Heart right ventricle (tissue), 16 donors: ENCODE measurements around the gene KCNMA1. TPM values are rescaled to one million over a fixed set of nuclear protein-coding genes. Genes with fewer than 3 reads are reported as not detected.

Experiments used
- ATAC-seq, 8 donors: fragments of 200-7000 bp; cut with Tn5 transposase; one replicate each; pipeline ENCODE4 v1.9.1; 2020; ENCODE audit warnings: mild to moderate bottlenecking in 8 of 8, moderate library complexity in 8 of 8, moderate number of reproducible peaks in 1 of 8
- DNase-seq, 2 donors: peaks; one replicate each; pipeline ENCODE4 v3.0.0-alpha.2; 2020
- H3K27ac ChIP-seq, 10 donors: fragments of 200-600 bp; sonication (generic) in 2 of 10; one replicate each; pipeline versions ENCODE4 v1.5.0 to v1.8.0; 2020 to 2022; ENCODE audit warnings: mild to moderate bottlenecking in 3 of 10
- H3K27me3 ChIP-seq, 7 donors: fragments of 200-600 bp; one replicate each; pipeline ENCODE4 v1.8.0; 2021 to 2022; ENCODE audit warnings: mild to moderate bottlenecking in 2 of 7
- H3K36me3 ChIP-seq, 9 donors: fragments of 200-600 bp; sonication (generic) in 1 of 9; one replicate each; pipeline versions ENCODE4 v1.5.0 to v1.8.0; 2020 to 2022; ENCODE audit warnings: mild to moderate bottlenecking in 2 of 9
- H3K4me1 ChIP-seq, 9 donors: fragments of 200-600 bp; sonication (generic) in 1 of 9; one replicate each; pipeline versions ENCODE4 v1.5.0 to v1.8.0; 2020 to 2022; ENCODE audit warnings: mild to moderate bottlenecking in 4 of 9
- H3K4me3 ChIP-seq, 10 donors: fragments of 200-600 bp; sonication (generic) in 2 of 10; one replicate each; pipeline versions ENCODE4 v1.5.0 to v1.8.0; 2020 to 2022; ENCODE audit warnings: mild to moderate bottlenecking in 7 of 10, moderate library complexity in 2 of 10
- H3K9me3 ChIP-seq, 11 donors: fragments of 200-600 bp in 10 of 11; sonication (generic) in 2 of 11; one replicate each; pipeline versions ENCODE4 v1.5.0 to v1.8.0; 2013 to 2022; ENCODE audit warnings: mild to moderate bottlenecking in 2 of 11, control low read depth in 1 of 11, moderate library complexity in 1 of 11
- WGBS, 2 donors: extraction: QIAGEN DNeasy Blood & Tissue Kit; methylation state at CpG; one replicate each; pipeline ENCODE4 v1.1.7; 2013; ENCODE audit warnings: inconsistent platforms in 1 of 2; 5-methylcytosine and 5-hydroxymethylcytosine counted together
- intact Hi-C, 10 donors: fragments of 100-400 bp; cut with DNase I; formaldehyde crosslinking; loops; one replicate each; pipeline versions ENCODE4 v1.11.1 to v1.14.2; 2022
- polyA plus RNA-seq, 2 donors: library from polyadenylated mRNA; stranded (reverse); fragments of 200-250 nt; gene quantifications; one replicate each; pipeline ENCODE4 v1.2.3, GENCODE V29; 2013
- total RNA-seq, 10 donors: library from RNA; stranded (reverse); fragmentation: NEBNext Ultra II Directional in 3 of 10; extraction: Animal tissue kit (Norgen Biotek cat#: 25700) in 3 of 10; gene quantifications; one replicate each; pipeline versions ENCODE4 v1.2.1 to v1.2.4, GENCODE V29; 2021 to 2023
- TF ChIP-seq, protein P1 (sequence below), 9 donors: fragments of 200-600 bp; sonication (generic) in 2 of 9; IDR thresholded peaks; one replicate each; pipeline versions ENCODE4 v1.5.0 to v1.8.0; 2021 to 2022; ENCODE audit warnings: antibody characterized with exemption in 9 of 9, mild to moderate bottlenecking in 5 of 9, moderate library complexity in 1 of 9
- donor health status: Arrhythmogenic right ventricular cardiomyopathy.
- donor health status: ischemic (EF 13 %, LVEDD 7.1; RV severe dilation, severe dysfunction).
- donor health status: healthy with polysubstance abuse.
- donor health status: DM: no; HTN: yes; CAD: no.
- donor health status: DM: no; HTN: no; CAD: no.
- donor health status: ischemic (EF 25% LVEDD 6.9; RV normal size, moderate dysfunction).
- donor health status: ischemic (EF 25% LVEDD 5.7; RV mildly dilated, moderate dysfunction).
- donor health status: healthy.
- donor health status: DM: yes; HTN: yes; CAD: no.
- donor health status: Ischemic cardiomyopathy.
- donor health status: ischemic (EF 35%, LVEDD 5.7; RV mildly dilated, moderate dysfunction).
- donor health status: nonischemic (EF 11% LVEDD 7.7; RV severe dilation, severe dysfunction).
- donor health status: DM: yes; HTN: yes; CAD: no.
- donor health status: PGD.
- donor health status: ischemic (EF 29% LVEDD 5.4; RV normal size, mild dysfunction).
- donor health status: nonischemic (EF 23%, LVEDD 6.1; RV moderate dilation, normal function).

Gene KCNMA1
- total and polyA plus RNA-seq, 12 donors: 0.59 to 5.3 (median 1.6) TPM

GRCh38 chr10:77241350-77241725 lies 396.3 kb downstream of the KCNMA1 start:
- TF ChIP-seq, protein P1, sequence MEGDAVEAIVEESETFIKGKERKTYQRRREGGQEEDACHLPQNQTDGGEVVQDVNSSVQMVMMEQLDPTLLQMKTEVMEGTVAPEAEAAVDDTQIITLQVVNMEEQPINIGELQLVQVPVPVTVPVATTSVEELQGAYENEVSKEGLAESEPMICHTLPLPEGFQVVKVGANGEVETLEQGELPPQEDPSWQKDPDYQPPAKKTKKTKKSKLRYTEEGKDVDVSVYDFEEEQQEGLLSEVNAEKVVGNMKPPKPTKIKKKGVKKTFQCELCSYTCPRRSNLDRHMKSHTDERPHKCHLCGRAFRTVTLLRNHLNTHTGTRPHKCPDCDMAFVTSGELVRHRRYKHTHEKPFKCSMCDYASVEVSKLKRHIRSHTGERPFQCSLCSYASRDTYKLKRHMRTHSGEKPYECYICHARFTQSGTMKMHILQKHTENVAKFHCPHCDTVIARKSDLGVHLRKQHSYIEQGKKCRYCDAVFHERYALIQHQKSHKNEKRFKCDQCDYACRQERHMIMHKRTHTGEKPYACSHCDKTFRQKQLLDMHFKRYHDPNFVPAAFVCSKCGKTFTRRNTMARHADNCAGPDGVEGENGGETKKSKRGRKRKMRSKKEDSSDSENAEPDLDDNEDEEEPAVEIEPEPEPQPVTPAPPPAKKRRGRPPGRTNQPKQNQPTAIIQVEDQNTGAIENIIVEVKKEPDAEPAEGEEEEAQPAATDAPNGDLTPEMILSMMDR (IDR thresholded peaks at IDR 0.05): no peak
- Histone ChIP-seq H3K4me3 (no peak overlapping the region), H3K27me3 (peaks cover 0 to 3% (median 0%) of the 10 kb centered on the region in 7 donors), H3K27ac (no peak overlapping the region), H3K36me3 (no peaks in the 10 kb centered on the region), H3K9me3 (no peaks in the 10 kb centered on the region), H3K4me1 (peaks cover 0 to 32% (median 0%) of the 10 kb centered on the region in 9 donors)
- DNase-seq: no peak
- ATAC-seq: no peak
- WGBS, 2 donors: 56 to 62% methylated on average over 3 of the region's 3 CpGs
- intact Hi-C loops: loop anchor here in 1 of 10 donors (5.0 kb wide), 1 partner anchor 401 kb away; no protein-coding TSS in a partner anchor

- WGBS, 2 donors: 75 to 84% methylated on average over 4 of the region's 4 CpGs
- no peaks in the 10 kb centered on the region for H3K9me3 ChIP-seq
- H3K27ac ChIP-seq: peak overlapping the region in 1 of 10 donors; percentile 21
- TF ChIP-seq, protein P1 (IDR thresholded peaks at IDR 0.05): no peak
- DNase-seq (no peak), ATAC-seq (no peak)
- no peak overlapping the region for H3K4me3 ChIP-seq
- intact Hi-C loops: loop anchor here in 1 of 10 donors (5.0 kb wide), 1 partner anchor 401 kb away; no protein-coding TSS in a partner anchor
- peaks cover 0 to 3% (median 0%) of the 10 kb centered on the region in 7 donors for H3K27me3 ChIP-seq
- peaks cover 0 to 27% (median 0%) of the 10 kb centered on the region in 9 donors for H3K4me1 ChIP-seq
- no peaks in the 10 kb centered on the region for H3K36me3 ChIP-seq
Measured at GRCh38 chr10:77240706-77241349, 396.8 kb downstream of the KCNMA1 start.

GRCh38 chr10:77240041-77240652 lies 397.5 kb downstream of the KCNMA1 start:
- TF ChIP-seq, protein P1 (IDR thresholded peaks at IDR 0.05): no peak
- no peak overlapping the region for H3K4me3 ChIP-seq
- H3K27ac ChIP-seq: peak overlapping the region in 1 of 10 donors; percentile 21
- peaks cover 0 to 20% (median 0%) of the 10 kb centered on the region in 9 donors for H3K4me1 ChIP-seq
- intact Hi-C loops: loop anchor here in 1 of 10 donors (5.0 kb wide), 1 partner anchor 402 kb away; no protein-coding TSS in a partner anchor
- H3K27me3 ChIP-seq: peaks cover 0 to 3% (median 0%) of the 10 kb centered on the region in 7 donors
- no peaks in the 10 kb centered on the region for H3K36me3 ChIP-seq
- 58 to 69% methylated on average over 5 of the region's 5 CpGs for WGBS, 2 donors
- DNase-seq (no peak), ATAC-seq (no peak)
- no peaks in the 10 kb centered on the region for H3K9me3 ChIP-seq

- H3K27ac ChIP-seq: no peak overlapping the region
- H3K4me1 ChIP-seq: no peaks in the 10 kb centered on the region
- no peak for DNase-seq
- intact Hi-C loops: no loop called here
- H3K4me3 ChIP-seq: no peak overlapping the region
- H3K36me3 ChIP-seq: no peaks in the 10 kb centered on the region
- H3K27me3 ChIP-seq: peaks cover 0 to 5% (median 3%) of the 10 kb centered on the region in 7 donors
- TF ChIP-seq, protein P1 (IDR thresholded peaks at IDR 0.05): no peak
- no peaks in the 10 kb centered on the region for H3K9me3 ChIP-seq
- no peak for ATAC-seq
Measured at GRCh38 chr10:77237120-77237519, 400.5 kb downstream of the KCNMA1 start.
